ENCODE measurements around the gene DNM3.

The DNM3 gene

DNA sequence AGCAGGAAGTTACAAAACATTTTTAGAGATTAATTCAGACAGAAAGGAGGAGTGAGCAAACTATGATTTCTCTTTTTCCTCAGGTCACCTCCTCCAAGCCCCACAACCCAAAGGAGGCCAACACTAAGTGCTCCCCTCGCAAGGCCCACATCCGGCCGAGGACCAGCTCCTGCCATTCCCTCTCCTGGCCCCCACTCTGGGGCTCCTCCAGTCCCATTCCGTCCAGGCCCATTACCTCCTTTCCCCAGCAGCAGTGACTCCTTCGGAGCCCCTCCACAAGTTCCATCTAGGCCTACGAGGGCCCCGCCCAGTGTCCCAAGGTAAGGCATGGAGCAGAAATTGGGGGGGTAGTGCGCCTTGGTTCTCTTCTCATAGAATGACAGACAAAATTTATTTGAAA, 547.2 kb downstream of the DNM3 start:
- Histone ChIP-seq H3K36me3 (no peaks in the 10 kb centered on the region), H3K4me1 (no peaks in the 10 kb centered on the region), H3K9me3 (no peaks in the 10 kb centered on the region), H3K4me3 (ENCODE audit: low read depth, low read length) (no peak overlapping the region), H3K27me3 (no peaks in the 10 kb centered on the region)
- TF ChIP-seq, protein P1, sequence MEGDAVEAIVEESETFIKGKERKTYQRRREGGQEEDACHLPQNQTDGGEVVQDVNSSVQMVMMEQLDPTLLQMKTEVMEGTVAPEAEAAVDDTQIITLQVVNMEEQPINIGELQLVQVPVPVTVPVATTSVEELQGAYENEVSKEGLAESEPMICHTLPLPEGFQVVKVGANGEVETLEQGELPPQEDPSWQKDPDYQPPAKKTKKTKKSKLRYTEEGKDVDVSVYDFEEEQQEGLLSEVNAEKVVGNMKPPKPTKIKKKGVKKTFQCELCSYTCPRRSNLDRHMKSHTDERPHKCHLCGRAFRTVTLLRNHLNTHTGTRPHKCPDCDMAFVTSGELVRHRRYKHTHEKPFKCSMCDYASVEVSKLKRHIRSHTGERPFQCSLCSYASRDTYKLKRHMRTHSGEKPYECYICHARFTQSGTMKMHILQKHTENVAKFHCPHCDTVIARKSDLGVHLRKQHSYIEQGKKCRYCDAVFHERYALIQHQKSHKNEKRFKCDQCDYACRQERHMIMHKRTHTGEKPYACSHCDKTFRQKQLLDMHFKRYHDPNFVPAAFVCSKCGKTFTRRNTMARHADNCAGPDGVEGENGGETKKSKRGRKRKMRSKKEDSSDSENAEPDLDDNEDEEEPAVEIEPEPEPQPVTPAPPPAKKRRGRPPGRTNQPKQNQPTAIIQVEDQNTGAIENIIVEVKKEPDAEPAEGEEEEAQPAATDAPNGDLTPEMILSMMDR (IDR thresholded peaks at IDR 0.05; ENCODE audit: low read depth, low read length) = no peak
- DNase-seq = no peak

DNA sequence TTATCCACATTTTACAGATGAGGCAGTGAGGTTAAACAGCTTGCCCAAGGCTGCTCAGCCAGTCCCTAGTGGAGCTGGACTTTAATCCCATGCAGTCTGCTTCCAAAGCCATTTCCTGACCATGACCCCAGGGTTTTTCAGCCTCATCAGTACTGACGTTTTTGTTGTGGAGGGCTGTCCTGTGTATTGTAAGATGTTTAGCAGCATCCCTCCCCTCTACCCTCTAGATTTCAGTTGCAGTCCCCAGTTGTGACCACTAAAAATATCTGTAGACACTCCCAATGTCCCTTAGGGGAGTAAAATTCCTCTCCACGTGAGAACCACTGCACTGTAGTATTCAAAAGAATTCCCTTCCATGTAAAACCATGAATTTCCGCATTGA, 549.0 kb downstream of the DNM3 start:
- H3K27me3 ChIP-seq = no peaks in the 10 kb centered on the region
- no peak overlapping the region for H3K4me3 ChIP-seq (ENCODE audit: low read depth, low read length)
- no peaks in the 10 kb centered on the region for H3K36me3 ChIP-seq
- TF ChIP-seq, protein P1 (IDR thresholded peaks at IDR 0.05; ENCODE audit: low read depth, low read length) = no peak
- H3K4me1 ChIP-seq = no peaks in the 10 kb centered on the region
- no peaks in the 10 kb centered on the region for H3K9me3 ChIP-seq
- DNase-seq = no peak

DNA sequence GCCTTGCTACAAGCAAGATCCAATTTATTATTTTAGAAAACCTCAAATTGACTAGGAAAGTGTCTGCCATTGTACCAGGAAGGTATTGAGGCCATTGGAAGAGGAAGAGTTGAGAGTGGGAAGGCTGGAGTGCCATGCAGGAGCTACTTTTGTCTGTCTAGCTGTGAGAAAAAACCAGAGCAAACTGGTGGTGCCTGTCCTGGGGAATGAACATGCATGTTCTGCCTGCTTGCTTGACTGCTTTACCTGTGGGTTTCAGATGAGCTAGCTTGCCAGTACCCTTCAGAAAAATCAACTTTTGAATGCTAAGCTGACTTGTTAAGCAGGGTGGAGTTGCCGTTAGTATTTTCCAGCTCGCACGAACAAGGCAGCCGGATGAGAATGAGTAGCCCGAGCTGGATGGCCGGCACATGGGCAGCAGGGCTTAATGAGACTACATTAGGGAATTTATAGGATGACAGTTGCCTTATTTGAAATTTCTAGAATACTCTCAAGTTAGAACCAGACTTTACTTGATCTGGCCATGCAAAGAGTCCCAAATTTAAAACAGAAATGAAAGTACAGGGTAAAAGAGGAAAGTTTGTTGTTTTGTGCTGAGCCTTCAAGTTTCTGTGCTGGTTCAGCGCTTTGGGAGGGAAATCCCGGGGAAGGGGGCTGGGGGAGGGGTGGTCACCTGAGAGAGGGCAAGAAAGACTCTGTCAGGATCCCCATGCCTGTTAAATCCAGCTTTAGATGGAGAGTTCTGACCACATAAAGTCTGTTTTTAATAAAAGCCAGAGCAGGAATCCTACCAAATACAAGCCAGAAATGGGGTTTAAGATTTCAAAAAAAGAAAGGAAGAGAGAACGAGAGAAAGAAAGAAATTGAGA, 549.6 kb downstream of the DNM3 start:
- TF ChIP-seq, protein P1 (IDR thresholded peaks at IDR 0.05; ENCODE audit: low read depth, low read length) = no peak
- no peaks in the 10 kb centered on the region for H3K9me3 ChIP-seq
- no peak for DNase-seq

DNA sequence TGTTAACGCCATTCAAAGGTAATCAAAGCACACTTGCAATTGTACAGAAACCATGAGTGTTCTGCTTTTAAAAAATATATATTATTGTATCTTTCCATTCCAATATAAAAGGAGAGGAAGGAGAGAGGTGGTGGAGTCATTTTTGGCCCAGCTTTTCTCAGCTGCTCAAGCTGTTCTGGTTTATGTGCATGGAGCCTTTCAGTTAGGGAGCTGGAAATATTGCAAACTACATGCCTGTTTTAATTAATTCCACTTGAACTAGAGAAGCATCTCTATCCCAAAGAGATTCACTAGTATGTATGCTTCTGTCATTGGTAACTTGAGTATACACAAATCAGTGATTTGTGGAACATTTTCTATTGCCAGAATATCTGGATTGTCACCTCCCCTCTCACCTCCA, 550.7 kb downstream of the DNM3 start:
- TF ChIP-seq, protein P1 (IDR thresholded peaks at IDR 0.05; ENCODE audit: low read depth, low read length) = no peak
- DNase-seq = no peak
- H3K36me3 ChIP-seq = no peaks in the 10 kb centered on the region
- H3K27me3 ChIP-seq = no peaks in the 10 kb centered on the region
- no peaks in the 10 kb centered on the region for H3K4me1 ChIP-seq
- H3K9me3 ChIP-seq = no peaks in the 10 kb centered on the region
- no peak overlapping the region for H3K4me3 ChIP-seq (ENCODE audit: low read depth, low read length)

More for the DNA sequence above, 549.6 kb downstream of the DNM3 start:
- Histone ChIP-seq H3K27me3 (no peaks in the 10 kb centered on the region), H3K36me3 (no peaks in the 10 kb centered on the region), H3K4me1 (no peaks in the 10 kb centered on the region), H3K4me3 (ENCODE audit: low read depth, low read length) (no peak overlapping the region)

DNA sequence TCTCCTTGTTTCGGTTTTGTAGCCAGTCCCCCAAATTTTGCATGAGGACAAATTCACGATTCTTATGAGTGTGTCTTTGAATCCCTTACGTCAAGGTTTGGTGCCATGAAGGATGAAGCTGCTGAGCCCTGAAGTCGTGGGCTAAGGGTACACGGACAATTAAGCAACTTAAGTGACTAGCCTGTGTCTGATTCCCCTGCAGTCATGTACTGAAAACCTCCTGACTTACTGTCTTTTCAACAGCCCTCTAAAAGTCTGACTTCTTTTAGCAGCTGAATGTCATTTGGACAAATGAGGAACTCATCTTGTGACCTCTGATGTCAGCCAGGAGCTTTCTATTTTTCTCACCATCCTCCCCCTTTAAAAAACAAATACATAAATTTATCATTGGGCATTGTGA, 552.1 kb downstream of the DNM3 start:
- no peaks in the 10 kb centered on the region for H3K9me3 ChIP-seq
- no peak for DNase-seq
- H3K4me1 ChIP-seq = no peaks in the 10 kb centered on the region
- no peak overlapping the region for H3K4me3 ChIP-seq (ENCODE audit: low read depth, low read length)
- H3K36me3 ChIP-seq = no peaks in the 10 kb centered on the region
- H3K27me3 ChIP-seq = no peaks in the 10 kb centered on the region
- TF ChIP-seq, protein P1 (IDR thresholded peaks at IDR 0.05; ENCODE audit: low read depth, low read length) = no peak

DNA sequence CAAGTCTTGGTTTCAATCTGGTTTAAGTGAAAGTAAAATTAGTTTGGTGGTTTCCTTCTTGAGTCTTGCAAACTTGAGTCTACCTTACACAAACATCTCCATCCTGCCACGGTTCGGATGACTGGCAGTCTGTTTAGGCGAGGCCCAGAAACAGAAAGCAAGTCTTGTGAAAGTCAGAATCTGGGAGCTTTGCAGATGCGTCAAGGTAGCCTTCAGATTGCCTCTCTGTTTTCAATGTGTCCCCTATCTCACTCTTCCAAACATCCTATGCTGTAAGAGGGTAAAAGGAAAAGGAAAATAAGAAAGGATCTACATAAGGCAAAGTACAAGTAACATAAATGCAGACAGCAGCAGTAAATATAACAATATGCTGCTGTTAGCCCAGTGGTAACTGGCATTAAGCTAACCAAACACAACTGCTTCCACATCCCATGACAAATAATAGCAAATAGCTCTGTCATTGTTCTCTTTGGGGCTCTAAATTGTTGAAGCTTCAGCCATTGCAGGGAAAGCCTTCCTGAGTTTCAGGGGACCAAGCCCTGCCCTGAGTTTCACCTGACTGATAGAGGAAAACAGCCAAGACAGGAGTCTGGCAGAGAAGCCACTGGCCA, 552.9 kb downstream of the DNM3 start:
- H3K36me3 ChIP-seq = no peaks in the 10 kb centered on the region
- DNase-seq = no peak
- no peaks in the 10 kb centered on the region for H3K27me3 ChIP-seq
- TF ChIP-seq, protein P1 (IDR thresholded peaks at IDR 0.05; ENCODE audit: low read depth, low read length) = no peak
- H3K4me3 ChIP-seq (ENCODE audit: low read depth, low read length) = no peak overlapping the region
- H3K9me3 ChIP-seq = no peaks in the 10 kb centered on the region
- H3K4me1 ChIP-seq = no peaks in the 10 kb centered on the region

Data from BE2C (cell line).